Caco-2 (cell line): ENCODE measurements around the gene TCAP. TPM values are rescaled to one million over a fixed set of nuclear protein-coding genes. Genes with fewer than 3 reads are reported as not detected.

ENCODE experiments used
- BruUV-seq: library from RNA; stranded (reverse); fragments of 400-500 nt; replicated peaks from 2 replicates; lab custom pipeline; 2021; lab: Mats Ljungman, UMichigan
- CTCF ChIA-PET: fragments of 300-600 bp; sonication (Branson Sonifier 250); formaldehyde crosslinking; loops from one replicate; lab custom pipeline; 2022; ENCODE audit warnings: antibody characterized with exemption; lab: Charles Lee
- POLR2A ChIA-PET: fragments of 300-600 bp; sonication (Branson Sonifier 250); formaldehyde crosslinking; loops from one replicate; lab custom pipeline; 2022; ENCODE audit warnings: antibody characterized with exemption; lab: Charles Lee
- DNase-seq, 2 experiments: peaks; one replicate each; pipeline versions ENCODE4 v3.0.0 to v3.0.0-alpha.2; 2020 to 2022
- H3K27me3 ChIP-seq: replicated peaks from 2 replicates; pipeline ENCODE4 v1.6.0; 2011; ENCODE audit warnings: low read length; ENCODE audit not compliant: control insufficient read depth, insufficient read depth
- H3K36me3 ChIP-seq: 2 replicates; pipeline ENCODE4 v1.5.1; 2011; ENCODE audit warnings: low read length; ENCODE audit not compliant: control insufficient read depth, insufficient read depth
- H3K4me1 ChIP-seq: fragments of 250-450 bp; sonication (Bioruptor Pico); 2 replicates; pipeline ENCODE4 v1.5.1; 2020; ENCODE audit warnings: mild to moderate bottlenecking
- H3K4me3 ChIP-seq: 2 replicates; pipeline ENCODE4 v1.5.1; 2011; ENCODE audit warnings: low read depth, mild to moderate bottlenecking, control low read depth, low read length
- H3K9me3 ChIP-seq: fragments of 250-450 bp; sonication (Bioruptor Pico); 2 replicates; pipeline ENCODE4 v1.5.1; 2020; ENCODE audit warnings: mild to moderate bottlenecking, moderate library complexity
- H3K27ac Mint-ChIP-seq: one replicate; pipeline ENCODE4 v1.8.0; 2022; ENCODE audit warnings: mixed read lengths; ENCODE audit not compliant: unreplicated experiment
- H3K27me3 Mint-ChIP-seq: one replicate; pipeline ENCODE4 v1.8.0; 2022; ENCODE audit warnings: mixed read lengths; ENCODE audit not compliant: insufficient read depth, unreplicated experiment
- H3K36me3 Mint-ChIP-seq: one replicate; pipeline ENCODE4 v1.8.0; 2022; ENCODE audit warnings: mild to moderate bottlenecking, mixed read lengths; ENCODE audit not compliant: insufficient read depth, unreplicated experiment
- H3K4me1 Mint-ChIP-seq: one replicate; pipeline ENCODE4 v1.8.0; 2022; ENCODE audit warnings: low read depth, mixed read lengths; ENCODE audit not compliant: unreplicated experiment
- H3K4me3 Mint-ChIP-seq: one replicate; pipeline ENCODE4 v1.8.0; 2022; ENCODE audit warnings: mild to moderate bottlenecking, moderate library complexity, mixed read lengths; ENCODE audit not compliant: unreplicated experiment
- H3K9me3 Mint-ChIP-seq: one replicate; pipeline ENCODE4 v1.8.0; 2022; ENCODE audit warnings: mixed read lengths; ENCODE audit not compliant: unreplicated experiment
- intact Hi-C: fragments of 100-400 bp; cut with micrococcal nuclease; formaldehyde crosslinking; loops from one replicate; pipeline ENCODE4 v1.10.0; 2022; ENCODE audit not compliant: unreplicated experiment
- total RNA-seq: library from RNA; stranded (reverse); gene quantifications from 2 replicates; pipeline ENCODE4 v1.2.3, GENCODE V29; 2022
- TF ChIP-seq, protein P1 (sequence below), 2 experiments: fragments of 200-600 bp in 1 of 2; IDR thresholded peaks; 1 replicate in 1 of 2; 2 replicates in 1 of 2; pipeline versions ENCODE4 v1.5.1 to v1.8.0; 2011 to 2022; ENCODE audit warnings: antibody characterized with exemption in 1 of 2, control low read depth in 1 of 2, inconsistent platforms in 1 of 2, low read depth in 1 of 2, low read length in 1 of 2, mild to moderate bottlenecking in 1 of 2, moderate library complexity in 1 of 2; ENCODE audit not compliant: insufficient read depth in 1 of 2, severe bottlenecking in 1 of 2, unreplicated experiment in 1 of 2

The TCAP gene
- total RNA-seq, 1 experiment from 2014 or later: 1.6 TPM

DNA sequence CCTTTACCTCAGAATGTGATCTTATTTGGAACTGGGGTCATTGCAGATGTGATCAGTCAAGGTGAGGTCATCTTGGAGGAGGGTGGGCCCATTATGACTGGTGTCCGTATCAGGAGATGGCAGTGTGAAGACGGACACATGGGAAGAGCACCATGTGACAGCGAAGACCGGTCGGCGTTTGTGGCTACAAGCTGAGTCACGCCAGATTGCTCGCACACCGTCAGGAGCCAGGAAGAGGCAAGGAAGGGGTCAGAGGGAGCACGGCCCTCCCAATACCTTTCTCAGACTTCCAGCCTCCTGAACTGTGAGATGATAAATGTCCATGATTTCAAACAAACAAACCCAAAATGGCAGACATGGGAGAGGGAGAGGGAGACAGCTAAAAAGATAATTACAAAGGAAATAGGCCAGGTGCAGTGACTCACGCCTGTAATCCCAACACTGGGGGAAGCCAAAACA lies 15.0 kb upstream of the TCAP start:
- Mint-ChIP-seq H3K27me3 (no peaks in the 10 kb centered on the region), H3K4me3 (no peak overlapping the region), H3K4me1 (peaks cover 18% of the 10 kb centered on the region), H3K27ac (peak overlapping the region; percentile 14), H3K9me3 (no peaks in the 10 kb centered on the region), H3K36me3 (peaks cover 17% of the 10 kb centered on the region)
- no peaks in the 10 kb centered on the region for H3K27me3 ChIP-seq
- no TSS peak for BruUV-seq
- no peak for DNase-seq
- TF ChIP-seq, protein P1, sequence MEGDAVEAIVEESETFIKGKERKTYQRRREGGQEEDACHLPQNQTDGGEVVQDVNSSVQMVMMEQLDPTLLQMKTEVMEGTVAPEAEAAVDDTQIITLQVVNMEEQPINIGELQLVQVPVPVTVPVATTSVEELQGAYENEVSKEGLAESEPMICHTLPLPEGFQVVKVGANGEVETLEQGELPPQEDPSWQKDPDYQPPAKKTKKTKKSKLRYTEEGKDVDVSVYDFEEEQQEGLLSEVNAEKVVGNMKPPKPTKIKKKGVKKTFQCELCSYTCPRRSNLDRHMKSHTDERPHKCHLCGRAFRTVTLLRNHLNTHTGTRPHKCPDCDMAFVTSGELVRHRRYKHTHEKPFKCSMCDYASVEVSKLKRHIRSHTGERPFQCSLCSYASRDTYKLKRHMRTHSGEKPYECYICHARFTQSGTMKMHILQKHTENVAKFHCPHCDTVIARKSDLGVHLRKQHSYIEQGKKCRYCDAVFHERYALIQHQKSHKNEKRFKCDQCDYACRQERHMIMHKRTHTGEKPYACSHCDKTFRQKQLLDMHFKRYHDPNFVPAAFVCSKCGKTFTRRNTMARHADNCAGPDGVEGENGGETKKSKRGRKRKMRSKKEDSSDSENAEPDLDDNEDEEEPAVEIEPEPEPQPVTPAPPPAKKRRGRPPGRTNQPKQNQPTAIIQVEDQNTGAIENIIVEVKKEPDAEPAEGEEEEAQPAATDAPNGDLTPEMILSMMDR (IDR thresholded peaks at IDR 0.05; ENCODE audit: insufficient read depth in 1 of 2, low read depth in 1 of 2, low read length in 1 of 2, severe bottlenecking in 1 of 2, unreplicated experiment in 1 of 2): no peak
- H3K4me1 ChIP-seq: peaks cover 19% of the 10 kb centered on the region
- ChIA-PET CTCF (interaction anchor here (1.6 kb wide), 1 partner anchor 28 kb away, joined by 7 read pairs; no protein-coding TSS in a partner anchor), POLR2A (no interaction called here)
- H3K36me3 ChIP-seq: no peaks in the 10 kb centered on the region
- H3K9me3 ChIP-seq: no peaks in the 10 kb centered on the region
- intact Hi-C loops: no loop called here
- no peak overlapping the region for H3K4me3 ChIP-seq

DNA sequence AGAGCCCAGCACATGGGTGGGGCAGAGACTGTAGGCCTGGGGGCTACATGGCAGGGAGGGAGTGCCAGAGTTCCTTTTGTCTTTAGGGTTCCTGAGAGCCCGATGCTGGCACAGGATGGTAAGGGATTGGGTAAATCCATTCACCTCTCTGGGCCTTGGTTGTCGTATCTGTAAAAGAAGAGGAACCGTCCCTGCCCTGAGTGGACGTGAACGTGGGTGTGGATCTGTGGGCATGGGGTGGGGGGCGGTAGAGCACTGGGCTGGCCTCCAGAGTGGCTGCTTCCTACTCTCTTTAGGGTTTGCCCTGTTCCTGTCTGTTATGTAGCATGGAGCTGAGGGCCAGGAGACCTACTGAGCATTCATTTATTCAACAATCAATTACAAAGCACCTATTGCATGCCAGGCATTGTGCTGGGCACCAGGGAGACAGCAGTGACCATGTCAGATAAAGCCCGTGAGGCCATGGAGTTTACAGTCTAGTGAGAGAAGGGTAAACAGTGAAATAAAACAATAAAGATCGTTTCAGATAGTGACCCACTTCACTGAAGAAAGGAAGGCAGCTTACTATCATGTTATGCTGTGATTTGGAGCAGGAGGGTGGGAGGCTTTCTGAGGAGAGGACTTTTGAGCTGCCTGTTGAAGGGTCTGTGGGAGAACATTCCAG lies 13.1 kb upstream of the TCAP start:
- Histone ChIP-seq H3K9me3 (no peaks in the 10 kb centered on the region), H3K4me3 (no peak overlapping the region), H3K36me3 (peaks cover 2% of the 10 kb centered on the region; the same call in 1 of the 2 replicates), H3K4me1 (peaks cover 19% of the 10 kb centered on the region), H3K27me3 (no peaks in the 10 kb centered on the region)
- intact Hi-C loops: no loop called here
- BruUV-seq: no TSS peak
- H3K4me1 Mint-ChIP-seq: peaks cover 18% of the 10 kb centered on the region
- POLR2A ChIA-PET: no interaction called here
- no peak for DNase-seq
- peaks cover 19% of the 10 kb centered on the region for H3K36me3 Mint-ChIP-seq
- H3K27me3 Mint-ChIP-seq: no peaks in the 10 kb centered on the region
- CTCF ChIA-PET: interaction anchor here (0.7 to 3.6 kb wide), 8 partner anchors 14 to 78 kb away, joined by 3 to 22 read pairs (median 4); partner anchors contain the start of genes STARD3 and TCAP
- peak overlapping the region; percentile 13 for H3K27ac Mint-ChIP-seq
- TF ChIP-seq, protein P1 (IDR thresholded peaks at IDR 0.05; ENCODE audit: insufficient read depth in 1 of 2, low read depth in 1 of 2, low read length in 1 of 2, severe bottlenecking in 1 of 2, unreplicated experiment in 1 of 2): no peak
- H3K9me3 Mint-ChIP-seq: no peaks in the 10 kb centered on the region
- H3K4me3 Mint-ChIP-seq: no peak overlapping the region

DNA sequence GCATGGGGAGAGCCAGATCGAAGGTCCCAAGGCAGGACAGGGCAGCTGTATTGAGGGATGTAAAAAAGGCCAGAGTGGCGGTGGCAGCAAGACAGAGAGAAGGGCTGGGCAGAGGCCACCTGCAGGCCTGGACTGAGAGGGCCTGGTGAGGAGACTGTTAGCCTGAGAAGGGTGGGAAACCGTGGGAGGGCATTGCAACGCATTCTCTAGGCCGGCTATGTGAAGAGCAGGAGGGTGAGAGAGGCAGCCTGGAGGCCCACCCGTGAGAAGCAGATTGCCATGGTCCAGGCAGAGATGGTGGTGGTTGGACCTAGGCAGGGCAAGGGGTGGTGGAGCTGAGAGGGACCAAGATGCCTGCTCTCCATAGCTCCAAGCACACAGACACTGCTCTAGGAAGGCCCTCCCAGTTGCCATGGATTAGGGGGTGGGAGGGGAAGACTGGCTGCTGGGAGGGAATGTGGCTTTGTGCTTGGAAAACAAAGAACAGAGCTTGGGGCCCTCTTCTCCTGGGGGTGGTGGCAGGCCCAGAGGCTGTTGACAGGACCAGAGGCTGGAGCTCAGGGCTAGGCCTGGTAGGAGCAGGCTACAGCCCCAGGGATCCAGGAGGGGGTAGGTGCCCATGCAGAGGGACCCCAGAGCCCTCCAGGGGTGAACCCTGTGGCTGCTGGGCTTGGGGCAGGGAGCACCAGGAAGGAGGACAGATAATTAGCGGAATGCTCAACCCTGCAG lies 12.4 kb upstream of the TCAP start:
- ChIA-PET POLR2A (no interaction called here), CTCF (interaction anchor here (0.6 to 3.6 kb wide), 12 partner anchors 13 to 112 kb away, joined by 3 to 22 read pairs (median 4); partner anchors contain the start of genes MIEN1, PNMT, STARD3 and TCAP)
- peak overlapping the region; percentile 13 for H3K27ac Mint-ChIP-seq
- intact Hi-C loops: no loop called here
- Histone ChIP-seq H3K4me3 (no peak overlapping the region), H3K4me1 (peaks cover 19% of the 10 kb centered on the region), H3K9me3 (no peaks in the 10 kb centered on the region), H3K27me3 (no peaks in the 10 kb centered on the region), H3K36me3 (peaks cover 2% of the 10 kb centered on the region; the same call in 1 of the 2 replicates)
- BruUV-seq: no TSS peak
- no peaks in the 10 kb centered on the region for H3K27me3 Mint-ChIP-seq
- no peak for DNase-seq
- peaks cover 19% of the 10 kb centered on the region for H3K36me3 Mint-ChIP-seq
- no peaks in the 10 kb centered on the region for H3K9me3 Mint-ChIP-seq
- TF ChIP-seq, protein P1 (IDR thresholded peaks at IDR 0.05; ENCODE audit: insufficient read depth in 1 of 2, low read depth in 1 of 2, low read length in 1 of 2, severe bottlenecking in 1 of 2, unreplicated experiment in 1 of 2): no peak
- H3K4me1 Mint-ChIP-seq: peaks cover 18% of the 10 kb centered on the region
- no peak overlapping the region for H3K4me3 Mint-ChIP-seq
